Upper lobe of right lung (tissue), 1 donor: Measurements from ENCODE around the gene CDH11. TPM values are rescaled to one million over a fixed set of nuclear protein-coding genes. Genes with fewer than 3 reads are reported as not detected.
A peak's percentile ranks its signal among the peaks of the same experiment; 100 is the strongest.

ENCODE experiments used
- ATAC-seq: fragments of 200-7000 bp; cut with Tn5 transposase; one replicate; pipeline ENCODE4 v1.9.1; 2020; ENCODE audit warnings: mild to moderate bottlenecking, moderate library complexity
- DNase-seq: peaks from one replicate; pipeline ENCODE4 v3.0.0-alpha.2; 2020
- H3K27ac ChIP-seq: fragments of 200-600 bp; one replicate; pipeline ENCODE4 v1.8.0; 2022
- H3K27me3 ChIP-seq: fragments of 200-600 bp; one replicate; pipeline ENCODE4 v1.8.0; 2022; ENCODE audit warnings: mild to moderate bottlenecking
- H3K36me3 ChIP-seq: fragments of 200-600 bp; one replicate; pipeline ENCODE4 v1.8.0; 2022
- H3K4me1 ChIP-seq: fragments of 200-600 bp; one replicate; pipeline ENCODE4 v1.8.0; 2022
- H3K4me3 ChIP-seq: fragments of 200-600 bp; one replicate; pipeline ENCODE4 v1.8.0; 2022; ENCODE audit warnings: mild to moderate bottlenecking
- H3K9me3 ChIP-seq: fragments of 200-600 bp; one replicate; pipeline ENCODE4 v1.8.0; 2022
- intact Hi-C: fragments of 100-400 bp; cut with DNase I; formaldehyde crosslinking; loops from one replicate; pipeline ENCODE4 v1.11.0; 2022
- total RNA-seq: library from RNA; stranded (reverse); fragmentation: NEBNext Ultra II Directional; extraction: Animal tissue kit (Norgen Biotek cat#: 25700); gene quantifications from one replicate; pipeline ENCODE4 v1.2.1, GENCODE V29; 2021
- TF ChIP-seq, protein P1 (sequence below): fragments of 200-600 bp; IDR thresholded peaks from one replicate; pipeline ENCODE4 v1.8.0; 2022; ENCODE audit warnings: antibody characterized with exemption
- donor health status: DM: no; HTN: yes; CAD: no; lungs with severe emphysema.

The CDH11 gene
- total RNA-seq, 1 donor from 2014 or later = 176 TPM

DNA sequence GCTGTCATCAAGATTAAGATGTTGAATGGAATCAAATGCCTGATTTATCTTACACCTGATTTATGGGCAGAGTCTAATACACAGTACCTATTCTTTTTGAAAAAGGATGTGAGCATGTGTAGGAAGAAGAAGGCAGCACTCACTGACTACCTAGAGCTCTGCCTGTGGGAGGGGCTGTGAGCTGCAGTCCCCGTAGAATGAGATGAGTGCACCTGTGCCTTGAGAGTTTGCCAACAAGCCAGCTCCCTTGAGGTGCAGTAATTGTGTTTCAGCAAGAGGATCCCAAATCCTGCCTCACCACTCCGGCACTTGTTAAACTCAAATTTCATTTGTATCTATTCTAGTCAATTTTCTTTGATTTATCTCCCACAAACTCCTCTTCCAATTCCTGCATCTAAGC lies 46.0 kb downstream of the CDH11 start:
- DNase-seq = no peak
- no peak for ATAC-seq
- TF ChIP-seq, protein P1, sequence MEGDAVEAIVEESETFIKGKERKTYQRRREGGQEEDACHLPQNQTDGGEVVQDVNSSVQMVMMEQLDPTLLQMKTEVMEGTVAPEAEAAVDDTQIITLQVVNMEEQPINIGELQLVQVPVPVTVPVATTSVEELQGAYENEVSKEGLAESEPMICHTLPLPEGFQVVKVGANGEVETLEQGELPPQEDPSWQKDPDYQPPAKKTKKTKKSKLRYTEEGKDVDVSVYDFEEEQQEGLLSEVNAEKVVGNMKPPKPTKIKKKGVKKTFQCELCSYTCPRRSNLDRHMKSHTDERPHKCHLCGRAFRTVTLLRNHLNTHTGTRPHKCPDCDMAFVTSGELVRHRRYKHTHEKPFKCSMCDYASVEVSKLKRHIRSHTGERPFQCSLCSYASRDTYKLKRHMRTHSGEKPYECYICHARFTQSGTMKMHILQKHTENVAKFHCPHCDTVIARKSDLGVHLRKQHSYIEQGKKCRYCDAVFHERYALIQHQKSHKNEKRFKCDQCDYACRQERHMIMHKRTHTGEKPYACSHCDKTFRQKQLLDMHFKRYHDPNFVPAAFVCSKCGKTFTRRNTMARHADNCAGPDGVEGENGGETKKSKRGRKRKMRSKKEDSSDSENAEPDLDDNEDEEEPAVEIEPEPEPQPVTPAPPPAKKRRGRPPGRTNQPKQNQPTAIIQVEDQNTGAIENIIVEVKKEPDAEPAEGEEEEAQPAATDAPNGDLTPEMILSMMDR = no peak
- no peak overlapping the region for H3K4me3 ChIP-seq
- no peaks in the 10 kb centered on the region for H3K36me3 ChIP-seq
- H3K9me3 ChIP-seq = no peaks in the 10 kb centered on the region
- intact Hi-C loops = no loop called here
- no peaks in the 10 kb centered on the region for H3K4me1 ChIP-seq
- H3K27me3 ChIP-seq = no peaks in the 10 kb centered on the region
- no peak overlapping the region for H3K27ac ChIP-seq

DNA sequence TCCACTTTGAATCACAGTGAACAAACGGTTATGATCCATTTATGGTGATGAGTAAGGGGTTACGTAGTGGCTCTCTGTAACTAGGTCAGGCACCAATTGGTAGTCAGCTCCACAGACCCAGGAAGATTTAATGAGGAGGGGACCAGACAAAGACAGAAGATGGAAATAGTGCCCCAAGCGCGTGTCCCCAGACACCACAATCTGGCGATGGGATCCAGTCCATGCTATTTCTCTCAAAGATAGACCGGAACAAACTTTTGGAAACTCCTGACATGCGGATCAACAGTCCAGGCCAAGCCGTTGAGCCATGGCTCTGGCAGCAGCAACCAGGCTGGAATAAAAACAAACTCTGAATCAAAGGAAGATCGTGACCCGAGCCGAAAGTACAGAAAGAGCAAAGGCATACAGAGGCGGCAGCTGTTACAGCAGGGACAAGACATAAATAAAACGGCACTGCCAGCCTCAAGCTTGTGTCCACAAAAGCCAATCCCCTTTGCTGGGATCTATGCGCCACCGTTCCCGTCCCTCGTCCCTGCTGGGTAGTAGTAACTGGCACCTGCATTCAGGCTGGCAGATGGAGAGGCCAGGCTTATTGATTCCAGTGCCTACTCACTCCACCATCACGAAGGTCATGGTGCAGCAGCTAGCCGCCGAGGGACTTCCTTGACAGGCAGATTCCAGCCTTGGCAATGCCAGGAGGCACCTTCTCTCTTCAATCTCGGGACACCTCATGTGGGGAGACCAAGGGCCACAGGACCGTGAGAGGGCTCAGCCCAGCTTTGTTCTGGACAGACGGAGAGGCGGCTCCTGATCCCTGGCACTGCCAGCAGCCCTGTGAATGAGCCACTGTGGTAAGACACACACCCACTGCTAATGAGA lies 50.2 kb downstream of the CDH11 start:
- TF ChIP-seq, protein P1 = no peak
- intact Hi-C loops = no loop called here
- peak overlapping the region; percentile 36 for H3K27ac ChIP-seq
- H3K4me3 ChIP-seq = no peak overlapping the region
- H3K9me3 ChIP-seq = no peaks in the 10 kb centered on the region
- DNase-seq = peak; percentile 59
- ATAC-seq = peak; percentile 48
- no peaks in the 10 kb centered on the region for H3K36me3 ChIP-seq
- H3K27me3 ChIP-seq = no peaks in the 10 kb centered on the region
- no peaks in the 10 kb centered on the region for H3K4me1 ChIP-seq

DNA sequence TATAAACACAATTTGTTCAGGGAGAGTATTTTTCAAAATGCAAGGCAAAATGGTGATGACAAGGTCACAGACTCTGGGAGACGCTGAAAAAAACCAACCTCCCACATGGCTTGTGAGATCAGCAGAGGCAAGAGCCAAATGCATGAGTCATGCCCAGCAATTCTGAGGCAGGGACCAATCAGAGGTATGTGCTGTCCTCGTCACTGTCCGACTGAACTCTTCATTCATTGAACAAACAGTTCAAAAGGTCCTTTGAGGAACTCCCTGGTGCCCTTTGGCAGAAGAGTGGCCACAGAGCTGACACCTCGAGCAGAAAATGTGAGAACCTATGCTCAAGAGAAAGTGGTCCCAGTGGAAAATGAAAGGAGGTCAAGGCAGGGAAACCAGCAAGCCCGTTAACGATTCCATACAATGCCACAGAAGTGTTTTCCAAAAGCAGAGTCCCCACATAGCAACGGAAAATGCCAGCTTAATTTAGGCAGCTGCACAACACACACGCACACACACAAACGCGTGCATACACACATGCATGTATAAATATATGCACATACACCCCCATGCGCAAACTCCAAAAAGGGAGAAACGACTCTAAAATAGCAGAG lies 50.9 kb downstream of the CDH11 start:
- no peak for DNase-seq

DNA sequence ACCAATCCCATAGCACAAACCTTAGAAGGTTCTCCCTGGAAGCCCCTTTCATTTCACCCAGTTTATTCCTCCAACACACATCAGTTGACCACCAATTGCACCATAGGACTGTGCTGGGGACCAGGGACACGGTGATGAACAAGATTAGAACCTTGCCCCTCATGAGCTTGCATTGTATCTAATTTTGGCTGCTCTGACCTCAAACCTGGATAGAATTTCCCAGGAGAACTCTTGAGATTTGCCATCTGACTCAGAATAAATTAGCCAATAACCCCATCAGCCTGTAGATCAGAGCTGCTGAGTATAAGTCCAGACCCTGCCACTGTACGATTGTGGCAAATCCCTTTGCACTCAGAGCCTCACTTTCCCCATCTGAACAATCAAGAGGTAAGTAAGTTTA lies 52.1 kb downstream of the CDH11 start:
- TF ChIP-seq, protein P1 = no peak

More for the DNA sequence above, 50.9 kb downstream of the CDH11 start:
- no peaks in the 10 kb centered on the region for H3K4me1 ChIP-seq
- H3K27me3 ChIP-seq = no peaks in the 10 kb centered on the region
- TF ChIP-seq, protein P1 = no peak
- ATAC-seq = peak; percentile 68
- H3K9me3 ChIP-seq = no peaks in the 10 kb centered on the region
- H3K36me3 ChIP-seq = no peaks in the 10 kb centered on the region
- H3K4me3 ChIP-seq = no peak overlapping the region
- H3K27ac ChIP-seq = no peak overlapping the region
- intact Hi-C loops = no loop called here

DNA sequence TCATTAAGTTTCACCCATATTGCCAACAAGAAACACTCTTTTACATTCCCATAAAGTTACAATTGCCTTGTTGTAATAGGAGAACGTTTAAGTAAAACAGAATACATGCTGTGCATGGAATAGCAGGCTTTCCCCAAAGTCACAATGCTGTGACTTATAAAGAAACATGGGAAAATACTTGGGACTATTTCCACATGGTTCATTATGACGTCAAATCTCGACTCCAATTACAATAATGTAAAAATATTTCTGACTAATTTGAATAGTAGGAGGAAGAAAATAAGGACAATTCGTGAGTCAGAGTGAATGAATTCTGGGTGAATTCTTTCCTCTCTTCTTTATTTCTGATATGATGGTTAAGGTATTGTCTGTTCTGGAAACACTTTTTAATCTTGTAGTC lies 52.8 kb downstream of the CDH11 start:
- no peak for ATAC-seq
- Histone ChIP-seq H3K36me3 (no peaks in the 10 kb centered on the region), H3K4me3 (no peak overlapping the region), H3K4me1 (no peaks in the 10 kb centered on the region), H3K27me3 (no peaks in the 10 kb centered on the region), H3K27ac (no peak overlapping the region), H3K9me3 (no peaks in the 10 kb centered on the region)
- intact Hi-C loops = no loop called here
- TF ChIP-seq, protein P1 = no peak
- DNase-seq = no peak

More for the DNA sequence above, 52.1 kb downstream of the CDH11 start:
- Histone ChIP-seq H3K27me3 (no peaks in the 10 kb centered on the region), H3K9me3 (no peaks in the 10 kb centered on the region), H3K4me1 (no peaks in the 10 kb centered on the region), H3K4me3 (no peak overlapping the region), H3K27ac (no peak overlapping the region), H3K36me3 (no peaks in the 10 kb centered on the region)
- intact Hi-C loops = no loop called here
- DNase-seq (no peak), ATAC-seq (no peak)
